GM19468 (cell line): ENCODE results near the gene TIGIT.

Experiments used
- ATAC-seq: cut with Tn5 transposase; IDR thresholded peaks from one replicate; pipeline ENCODE4 v1.9.1; 2021; ENCODE audit warnings: mild to moderate bottlenecking, moderate library complexity, moderate number of reproducible peaks; ENCODE audit not compliant: unreplicated experiment; ENCODE audit errors: extremely low read depth

The TIGIT gene

GRCh38 chr3:114350271-114350670, 56.4 kb downstream of the TIGIT start:
- no peak for ATAC-seq

- no peak for ATAC-seq
These were observed 56.9 kb downstream of the TIGIT start for GRCh38 chr3:114350690-114351089.

DNA sequence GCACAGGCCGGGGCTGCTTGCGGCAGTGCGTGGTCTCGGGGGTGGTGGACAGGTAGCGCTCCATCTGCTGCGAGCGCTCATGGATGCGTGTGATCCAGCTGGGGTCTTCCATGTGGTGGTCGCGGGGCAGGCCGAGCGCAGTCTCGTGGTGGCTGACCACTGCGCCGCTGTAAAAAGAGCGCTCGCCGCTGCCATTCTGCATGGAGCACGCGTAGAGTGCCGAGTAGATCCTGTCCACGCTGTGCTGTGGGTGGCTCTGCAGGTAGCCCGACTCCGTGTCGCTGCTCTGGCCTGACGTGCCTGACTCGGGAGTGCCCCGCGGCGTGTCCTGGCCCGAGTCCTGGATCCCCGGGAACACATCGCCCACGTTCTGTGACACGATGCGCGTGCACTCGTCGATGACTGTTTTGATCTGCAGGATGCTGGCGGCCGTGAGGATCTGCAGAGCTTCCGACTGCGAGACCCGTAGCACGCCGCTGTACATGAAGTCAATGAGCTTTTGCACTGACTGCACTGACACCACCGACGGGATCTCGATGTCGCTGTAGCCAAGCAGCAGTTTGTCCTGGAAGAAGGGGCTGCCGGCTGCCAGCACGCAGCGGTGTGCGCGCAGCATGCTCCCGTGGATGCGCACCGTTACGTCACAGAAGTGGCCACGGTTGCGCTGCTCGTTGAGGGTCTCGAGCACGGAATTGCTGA, 57.4 kb downstream of the TIGIT start:
- ATAC-seq = no peak

GRCh38 chr3:114351822-114352145, 58.0 kb downstream of the TIGIT start:
- no peak for ATAC-seq

- no peak for ATAC-seq
These were observed 61.8 kb downstream of the TIGIT start for GRCh38 chr3:114355653-114356052.

DNA sequence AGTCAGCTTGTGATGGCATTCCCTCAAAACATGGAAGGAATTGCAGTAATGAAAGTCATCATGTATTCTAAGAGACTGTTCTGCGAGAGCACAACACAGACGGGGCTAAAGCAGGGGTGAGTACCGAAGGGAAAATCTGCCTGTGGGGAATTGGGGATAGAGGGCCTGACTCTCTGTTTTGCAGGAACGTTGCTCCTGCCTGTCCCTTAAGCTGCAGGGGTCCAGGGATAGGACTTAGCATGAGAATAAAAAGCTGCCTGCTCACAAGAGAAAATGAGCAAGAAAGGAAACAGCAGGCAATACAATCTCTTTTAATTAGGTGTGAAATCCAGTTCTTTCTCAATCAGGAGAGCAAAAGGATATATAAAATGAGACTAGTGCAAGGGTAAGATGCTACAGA, 62.2 kb downstream of the TIGIT start:
- no peak for ATAC-seq

DNA sequence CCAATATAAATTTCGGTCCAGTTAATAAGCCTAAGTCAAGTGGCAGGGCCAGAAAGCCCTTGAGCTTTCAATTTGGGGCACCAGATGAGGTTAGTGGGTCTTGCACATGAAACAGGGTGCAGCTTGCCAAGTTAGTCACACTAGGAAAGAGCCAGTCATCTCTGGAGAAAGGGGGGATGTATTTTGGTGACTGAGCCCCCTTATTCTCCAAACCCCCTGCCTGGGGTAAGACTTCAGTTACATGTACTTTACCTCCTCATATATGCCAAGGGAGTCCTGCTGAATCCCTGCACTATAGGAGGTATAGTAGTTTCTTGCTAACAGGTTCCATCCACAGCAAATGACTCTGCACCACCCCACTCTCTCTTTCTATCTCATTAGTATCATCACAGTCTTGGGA, 62.7 kb downstream of the TIGIT start:
- ATAC-seq = no peak
